HepG2 (cell line): ENCODE measurements around the gene DSTN. TPM values are rescaled to one million over a fixed set of nuclear protein-coding genes. Genes with fewer than 3 reads are reported as not detected.

Experiments used
- ARID3A ChIP-seq: IDR thresholded peaks from 2 replicates; pipeline ENCODE4 v1.6.1; 2012; ENCODE audit warnings: low read depth, low read length, improper control_type of control experiment
- DPF2 ChIP-seq: sonication (generic); formaldehyde crosslinking; IDR thresholded peaks from 2 replicates; pipeline ENCODE4 v1.4.0; 2020; ENCODE audit warnings: mild to moderate bottlenecking, low read depth, missing genetic modification reagents, borderline replicate concordance
- FOXK1 ChIP-seq: sonication (generic); formaldehyde crosslinking; IDR thresholded peaks from 2 replicates; pipeline ENCODE4 v1.4.0; 2020; ENCODE audit warnings: low read depth, missing genetic modification reagents, borderline replicate concordance
- IKZF1 ChIP-seq: fragments of 450-650 bp; IDR thresholded peaks from 2 replicates; pipeline ENCODE4 v1.7.1; 2016
- IKZF5 ChIP-seq: IDR thresholded peaks from 2 replicates; pipeline ENCODE4 v1.6.1; 2018; ENCODE audit warnings: missing genetic modification reagents, mild to moderate bottlenecking, missing compliant biosample characterization
- KMT2B ChIP-seq: IDR thresholded peaks from 2 replicates; pipeline ENCODE4 v1.6.1; 2016; ENCODE audit warnings: missing genetic modification reagents, missing compliant biosample characterization
- NBN ChIP-seq: fragments of 450-650 bp; conservative IDR thresholded peaks from 2 replicates; pipeline ENCODE4 v1.6.1; 2017
- SIN3A ChIP-seq: IDR thresholded peaks from 2 replicates; pipeline ENCODE4 v1.6.1; 2011; ENCODE audit warnings: low read depth, mild to moderate bottlenecking, control low read depth, low read length, borderline replicate concordance
- SRSF9 ChIP-seq: fragments of 200-400 bp; formaldehyde crosslinking; IDR thresholded peaks from 2 replicates; pipeline ENCODE4 v1.6.1; 2018; ENCODE audit warnings: borderline replicate concordance, mild to moderate bottlenecking, low read depth, low read length; ENCODE audit not compliant: insufficient read depth, poor library complexity, severe bottlenecking
- ZIK1 ChIP-seq: sonication (generic); formaldehyde crosslinking; IDR thresholded peaks from 2 replicates; pipeline ENCODE4 v1.5.0; 2020; ENCODE audit warnings: mild to moderate bottlenecking, low read depth, missing genetic modification reagents, borderline replicate concordance
- ZNF318 ChIP-seq: sonication (generic); formaldehyde crosslinking; IDR thresholded peaks from 2 replicates; pipeline ENCODE4 v1.4.0; 2020; ENCODE audit warnings: mild to moderate bottlenecking, missing genetic modification reagents
- ZNF747 ChIP-seq: sonication (generic); formaldehyde crosslinking; IDR thresholded peaks from 2 replicates; pipeline ENCODE4 v1.8.1; 2023; ENCODE audit warnings: missing genetic modification reagents, mild to moderate bottlenecking, borderline replicate concordance
- ZNF800 ChIP-seq: sonication (generic); formaldehyde crosslinking; IDR thresholded peaks from 2 replicates; pipeline ENCODE4 v1.4.0; 2020; ENCODE audit warnings: missing genetic modification reagents
- polyA plus RNA-seq, 8 experiments: library from polyadenylated mRNA; depleted of rRNA in 3 of 8; stranded (reverse) in 7 of 8; unstranded in 1 of 8; fragments of >200 nt; fragmentation: Illumina TruSeq in 4 of 8; extraction: Trizol in 4 of 8; gene quantifications; 2 replicates each; pipeline versions ENCODE4 v1.2.1 to v1.2.3, GENCODE V29; 2011 to 2016; ENCODE audit warnings: low read depth in 4 of 8, missing spikeins in 1 of 8, mixed read lengths in 1 of 8; ENCODE audit not compliant: insufficient read depth in 1 of 8
- total RNA-seq, 5 experiments: library from RNA; depleted of rRNA; stranded (reverse); fragments of >200 nt; fragmentation: Illumina TruSeq; extraction: Trizol; gene quantifications; 2 replicates each; pipeline ENCODE4 v1.2.3, GENCODE V29; 2016; ENCODE audit warnings: low read depth in 1 of 5

Gene DSTN
- total and polyA plus RNA-seq, 2 of the 13 experiments (the other 11 are each of a cell fraction or from before 2014, with no cell fraction given), result 27.6 to 106 TPM

- TF ChIP-seq SIN3A (peak; percentile 75; the same call in 1 of the 2 replicates), ZIK1 (CRISPR knock-in tag) (0 out of 2 replicates have a peak, but pooled peaks have one; percentile 29), SRSF9 (no peak), ARID3A (peak; percentile 22; the same call in 1 of the 2 replicates), ZNF747 (0 out of 2 replicates have a peak, but pooled peaks have one; percentile 34), DPF2 (CRISPR knock-in tag) (peak; percentile 77; the same call in 1 of the 2 replicates), FOXK1 (peak; percentile 80; the same call in 1 of the 2 replicates), ZNF318 (CRISPR knock-in tag) (0 out of 2 replicates have a peak, but pooled peaks have one; percentile 19), IKZF1 (no peak), NBN (no peak), ZNF800 (CRISPR knock-in tag) (no peak), IKZF5 (CRISPR knock-in tag) (peak; percentile 84; the same call in 1 of the 2 replicates), KMT2B (CRISPR knock-in tag) (no peak)
Measured at GRCh38 chr20:17605131-17605660, 35.3 kb downstream of the DSTN start (continued).
